CD14-positive monocyte (primary cell): ENCODE measurements around the gene TMEM185A. TPM values are rescaled to one million over a fixed set of nuclear protein-coding genes. Genes with fewer than 3 reads are reported as not detected.

Experiments
- DNase-seq, 3 donors: peaks; one replicate each; pipeline ENCODE4 v3.0.0-alpha.2; 2011 to 2022
- H2AFZ ChIP-seq: 2 replicates; pipeline ENCODE4 v1.6.0; 2012; ENCODE audit warnings: mild to moderate bottlenecking, low read depth, low read length, inconsistent platforms; ENCODE audit not compliant: insufficient read depth, poor library complexity, severe bottlenecking
- H3K27ac ChIP-seq, 2 donors: 1 replicate in 1 of 2; 2 replicates in 1 of 2; pipeline ENCODE4 v1.5.1; 2012 to 2013; ENCODE audit warnings: low read length in 2 of 2, control low read depth in 1 of 2, inconsistent platforms in 1 of 2, low read depth in 1 of 2, mild to moderate bottlenecking in 1 of 2
- H3K27me3 ChIP-seq, 2 donors: one replicate each; pipeline versions ENCODE4 v1.6.0 to v1.6.1; 2011 to 2013; ENCODE audit warnings: low read length in 2 of 2; ENCODE audit not compliant: control insufficient read depth in 2 of 2, insufficient read depth in 2 of 2
- H3K36me3 ChIP-seq, 2 donors: replicated peaks in 1 of 2; 1 replicate in 1 of 2; 2 replicates in 1 of 2; pipeline versions ENCODE4 v1.5.1 to v1.6.1; 2012 to 2013; ENCODE audit warnings: low read length in 2 of 2, control low read depth in 1 of 2, inconsistent platforms in 1 of 2, mild to moderate bottlenecking in 1 of 2; ENCODE audit not compliant: insufficient read depth in 2 of 2, control insufficient read depth in 1 of 2
- H3K4me1 ChIP-seq, 2 donors: 1 replicate in 1 of 2; 2 replicates in 1 of 2; pipeline versions ENCODE4 v1.5.1 to v1.6.1; 2012 to 2013; ENCODE audit warnings: low read length in 2 of 2, control low read depth in 1 of 2, inconsistent platforms in 1 of 2, mild to moderate bottlenecking in 1 of 2, moderate library complexity in 1 of 2; ENCODE audit not compliant: insufficient read depth in 2 of 2, control insufficient read depth in 1 of 2
- H3K4me2 ChIP-seq: replicated peaks from 2 replicates; pipeline ENCODE3; 2012; ENCODE audit warnings: low read length, moderate library complexity, mild to moderate bottlenecking; ENCODE audit not compliant: poor library complexity, severe bottlenecking; ENCODE audit errors: extremely low read depth
- H3K4me3 ChIP-seq, 3 experiments: fragments of 200-600 bp in 1 of 3; sonication (generic) in 1 of 3; replicated peaks in 1 of 3; 1 replicate in 2 of 3; 2 replicates in 1 of 3; pipeline ENCODE4 v1.5.1; 2011 to 2013; ENCODE audit warnings: low read length in 3 of 3, mild to moderate bottlenecking in 3 of 3, control low read depth in 2 of 3, low read depth in 2 of 3, inconsistent platforms in 1 of 3, moderate library complexity in 1 of 3
- H3K79me2 ChIP-seq: 2 replicates; pipeline ENCODE4 v1.6.0; 2012; ENCODE audit warnings: mild to moderate bottlenecking, control low read depth, inconsistent platforms, low read length, moderate library complexity; ENCODE audit not compliant: insufficient read depth
- H3K9ac ChIP-seq: 2 replicates; pipeline ENCODE4 v1.6.0; 2017; ENCODE audit warnings: low read length, mild to moderate bottlenecking; ENCODE audit not compliant: insufficient read depth, poor library complexity, severe bottlenecking
- H3K9me3 ChIP-seq, 2 donors: replicated peaks in 1 of 2; 1 replicate in 1 of 2; 2 replicates in 1 of 2; pipeline versions ENCODE4 v1.5.1 to v1.6.1; 2012 to 2013; ENCODE audit warnings: low read length in 2 of 2, control low read depth in 1 of 2; ENCODE audit not compliant: control insufficient read depth in 1 of 2, insufficient read depth in 1 of 2
- H4K20me1 ChIP-seq: 2 replicates; pipeline ENCODE4 v1.6.0; 2012; ENCODE audit warnings: mild to moderate bottlenecking, low read length, control low read depth, moderate library complexity; ENCODE audit not compliant: insufficient read depth
- H3K27ac Mint-ChIP-seq, 7 donors: one replicate each; pipeline ENCODE4 v1.8.0; 2020; ENCODE audit warnings: mild to moderate bottlenecking in 7 of 7, mixed read lengths in 7 of 7, moderate library complexity in 6 of 7, inconsistent platforms in 2 of 7
- H3K27me3 Mint-ChIP-seq, 3 donors: one replicate each; pipeline ENCODE4 v1.8.0; 2021 to 2022; ENCODE audit warnings: low read depth in 3 of 3, mild to moderate bottlenecking in 3 of 3, mixed read lengths in 3 of 3, moderate library complexity in 3 of 3, inconsistent platforms in 1 of 3
- H3K36me3 Mint-ChIP-seq, 2 donors: one replicate each; pipeline ENCODE4 v1.8.0; 2020; ENCODE audit warnings: mixed read lengths in 2 of 2, inconsistent platforms in 1 of 2, mild to moderate bottlenecking in 1 of 2
- H3K4me1 Mint-ChIP-seq: one replicate; pipeline ENCODE4 v1.8.0; 2020; ENCODE audit warnings: mild to moderate bottlenecking, mixed read lengths
- H3K4me3 Mint-ChIP-seq, 2 donors: one replicate each; pipeline ENCODE4 v1.8.0; 2020; ENCODE audit warnings: mild to moderate bottlenecking in 2 of 2, mixed read lengths in 2 of 2, moderate library complexity in 1 of 2
- H3K9me3 Mint-ChIP-seq, 7 donors: one replicate each; pipeline ENCODE4 v1.8.0; 2020 to 2022; ENCODE audit warnings: mixed read lengths in 7 of 7, mild to moderate bottlenecking in 6 of 7, moderate library complexity in 6 of 7, inconsistent platforms in 2 of 7
- CTCF ChIP-seq: fragments of 200-600 bp; IDR thresholded peaks from one replicate; pipeline ENCODE4 v1.8.0; 2022; ENCODE audit warnings: antibody characterized with exemption, mild to moderate bottlenecking
- WGBS: methylation state at CpG from one replicate; pipeline ENCODE4 v1.1.5; 2013; ENCODE audit warnings: missing lambda C conversion rate; ENCODE audit not compliant: insufficient coverage; 5-methylcytosine and 5-hydroxymethylcytosine counted together
- intact Hi-C, 2 donors: fragments of 100-400 bp; cut with micrococcal nuclease; formaldehyde crosslinking; loops; one replicate each; pipeline versions ENCODE4 v1.15.0 to v1.15.1; 2023
- polyA plus RNA-seq, 3 donors: library from polyadenylated mRNA; depleted of rRNA in 1 of 3; unstranded in 2 of 3; stranded (reverse) in 1 of 3; fragments of 300-500 nt in 2 of 3; fragments of >200 nt in 1 of 3; fragmentation: Illumina TruSeq in 2 of 3; gene quantifications; 1 replicate in 2 of 3; 2 replicates in 1 of 3; pipeline ENCODE4 v1.2.3, GENCODE V29; 2012 to 2021

The TMEM185A gene
- polyA plus RNA-seq, 3 donors, result 9.1 to 12.8 (median 12.0) TPM

GRCh38 chrX:149569770-149570169 is 61.8 kb downstream of the TMEM185A start:
- DNase-seq, result no peak
- H3K27me3 Mint-ChIP-seq, result peaks cover 0 to 3% (median 0%) of the 10 kb centered on the region in 3 donors
- WGBS, result 80% methylated on average over 1 of the region's 2 CpGs
- Histone ChIP-seq H3K9me3 (no peaks in the 10 kb centered on the region), H3K27ac (no peak overlapping the region), H3K27me3 (no peaks in the 10 kb centered on the region), H3K9ac (no peak overlapping the region), H3K79me2 (no peaks in the 10 kb centered on the region), H2AFZ (no peak overlapping the region), H3K4me3 (no peak overlapping the region), H4K20me1 (no peaks in the 10 kb centered on the region), H3K4me1 (no peaks in the 10 kb centered on the region), H3K4me2 (no peak overlapping the region), H3K36me3 (no peaks in the 10 kb centered on the region)
- peaks cover 0 to 3% (median 0%) of the 10 kb centered on the region in 7 donors for H3K9me3 Mint-ChIP-seq
- TF ChIP-seq CTCF, result no peak
- no peak overlapping the region for H3K4me3 Mint-ChIP-seq
- H3K27ac Mint-ChIP-seq, result no peak overlapping the region
- no peaks in the 10 kb centered on the region for H3K4me1 Mint-ChIP-seq
- intact Hi-C loops, result no loop called here
- H3K36me3 Mint-ChIP-seq, result no peaks in the 10 kb centered on the region

GRCh38 chrX:149568701-149569296 is 62.8 kb downstream of the TMEM185A start:
- Mint-ChIP-seq H3K36me3 (no peaks in the 10 kb centered on the region), H3K4me1 (no peaks in the 10 kb centered on the region), H3K4me3 (no peak overlapping the region), H3K27ac (no peak overlapping the region), H3K9me3 (peaks cover 0 to 7% (median 2%) of the 10 kb centered on the region in 7 donors), H3K27me3 (peaks cover 0 to 5% (median 1%) of the 10 kb centered on the region in 3 donors)
- Histone ChIP-seq H3K9ac (no peak overlapping the region), H3K79me2 (no peaks in the 10 kb centered on the region), H2AFZ (no peak overlapping the region), H3K4me1 (no peaks in the 10 kb centered on the region), H3K9me3 (no peaks in the 10 kb centered on the region), H3K4me3 (no peak overlapping the region), H3K36me3 (no peaks in the 10 kb centered on the region), H4K20me1 (no peaks in the 10 kb centered on the region), H3K27ac (no peak overlapping the region), H3K4me2 (no peak overlapping the region), H3K27me3 (no peaks in the 10 kb centered on the region)
- intact Hi-C loops, result no loop called here
- WGBS, result no CpG with 5 or more reads among the region's 5 CpGs
- no peak for TF ChIP-seq CTCF
- DNase-seq, result no peak
